GM21515 (cell line): Measurements from ENCODE around the gene KIF9.
"Not testable (repeated sequence)": the region's sequence is repeated elsewhere in the genome, so short reads cannot be mapped to it uniquely, and the experiment has no call there.

Experiments used
- ATAC-seq: cut with Tn5 transposase; IDR thresholded peaks from one replicate; pipeline ENCODE4 v1.9.1; 2021; ENCODE audit not compliant: unreplicated experiment

KIF9 gene

GRCh38 chr3:47194994-47195393 is 87.6 kb downstream of the KIF9 start:
- no peak for ATAC-seq

DNA sequence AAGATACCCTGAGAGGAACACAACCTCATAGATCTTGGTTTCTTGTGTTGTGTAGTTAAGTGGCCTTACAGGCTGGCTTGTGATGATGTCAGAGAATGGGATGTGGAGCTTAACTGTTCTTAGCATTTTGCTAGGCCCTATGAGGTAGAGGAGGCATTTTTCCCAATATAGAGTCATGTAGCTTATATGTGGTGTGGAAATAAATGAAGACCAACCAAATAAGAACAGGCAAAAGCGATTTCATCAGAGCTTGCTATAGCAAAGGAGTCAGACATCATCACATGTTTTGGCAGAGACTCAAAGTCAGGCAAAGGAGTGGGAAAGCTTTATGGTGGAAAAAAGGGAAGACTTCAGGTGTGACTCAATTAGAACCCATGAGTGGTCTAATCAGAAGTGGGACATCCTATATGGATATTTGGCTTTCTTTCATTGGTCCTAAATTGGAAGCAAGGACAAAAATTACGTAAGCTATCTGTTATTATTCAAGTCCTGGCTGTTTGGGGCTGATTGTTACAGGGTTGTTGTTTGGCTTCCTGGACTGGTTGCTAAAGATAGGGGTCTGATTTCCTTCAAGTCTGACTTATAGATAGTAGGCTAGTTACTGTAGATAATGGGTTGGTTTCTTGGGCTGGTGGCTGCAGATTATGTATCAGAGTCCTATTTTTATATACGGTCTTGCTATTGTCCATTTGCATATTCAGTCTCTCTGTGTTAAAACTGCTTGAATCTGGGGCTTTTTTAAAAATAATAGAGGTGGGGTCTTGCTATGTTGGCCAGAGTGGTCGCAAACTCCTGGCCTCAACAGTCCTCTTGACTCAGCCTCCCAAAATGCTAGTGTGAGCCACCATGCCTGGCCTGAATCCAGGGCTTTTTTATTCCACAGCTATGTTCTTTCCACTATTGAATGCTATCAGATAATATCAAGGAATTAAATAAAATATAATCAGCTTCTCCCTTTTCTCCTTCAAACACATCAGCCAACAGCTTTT is 88.4 kb downstream of the KIF9 start:
- no peak for ATAC-seq

DNA sequence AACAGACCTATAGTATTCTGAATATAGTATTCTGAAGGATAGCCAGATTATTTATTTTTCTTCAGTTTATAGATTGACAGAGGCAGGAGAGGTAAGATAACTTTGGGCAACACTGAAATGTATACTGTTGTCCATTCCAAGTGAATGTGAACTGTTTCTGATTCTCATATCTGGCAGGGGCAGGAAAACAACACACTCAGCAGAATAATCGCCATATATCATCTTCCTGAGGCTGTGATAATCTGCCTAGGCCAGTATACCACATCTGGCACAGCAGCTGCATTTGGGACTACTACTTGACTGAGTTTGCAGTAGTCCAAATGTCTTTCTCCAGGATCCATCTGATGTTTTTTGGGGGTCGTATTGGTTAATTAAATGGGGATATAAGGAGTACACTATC is 96.3 kb downstream of the KIF9 start:
- ATAC-seq: no peak

GRCh38 chr3:47181685-47182084 is 100.9 kb downstream of the KIF9 start:
- not testable (repeated sequence) for ATAC-seq

DNA sequence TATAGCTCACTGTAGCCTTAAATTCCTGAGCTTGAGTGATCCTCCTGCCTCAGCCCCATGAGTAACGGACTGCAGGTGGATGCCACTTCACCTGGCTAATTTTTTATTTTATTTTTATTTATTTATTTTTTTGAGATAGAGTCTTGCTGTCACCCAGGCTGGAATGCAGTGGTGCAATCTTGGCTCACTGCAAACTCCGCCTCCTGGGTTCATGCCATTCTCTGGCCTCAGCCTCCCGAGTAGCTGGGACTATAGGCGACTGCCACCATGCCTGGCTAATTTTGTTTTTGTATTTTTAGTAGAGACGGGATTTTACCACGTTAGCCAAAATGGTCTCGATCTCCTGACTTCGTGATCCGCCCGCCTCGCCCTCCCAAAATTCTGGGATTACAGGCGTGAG is 102.6 kb downstream of the KIF9 start:
- not testable (repeated sequence) for ATAC-seq
